Peyer's patch (tissue), 4 donors: Measurements from ENCODE around the gene GRM3.

ENCODE experiments used
- POLR2A ChIP-seq, 2 donors: fragments of 450-650 bp; IDR thresholded peaks; one replicate each; pipeline ENCODE4 v1.5.1; 2017; ENCODE audit warnings: antibody characterized with exemption in 2 of 2, mild to moderate bottlenecking in 2 of 2, moderate library complexity in 2 of 2
- TF ChIP-seq, protein P1 (sequence below), 6 experiments: fragments of 450-650 bp in 4 of 6; fragments of 200-600 bp in 2 of 6; sonication (generic) in 1 of 6; IDR thresholded peaks; one replicate each; pipeline ENCODE4 v1.5.1; 2017 to 2019; ENCODE audit warnings: antibody characterized with exemption in 6 of 6, mild to moderate bottlenecking in 3 of 6, moderate library complexity in 1 of 6

DNA sequence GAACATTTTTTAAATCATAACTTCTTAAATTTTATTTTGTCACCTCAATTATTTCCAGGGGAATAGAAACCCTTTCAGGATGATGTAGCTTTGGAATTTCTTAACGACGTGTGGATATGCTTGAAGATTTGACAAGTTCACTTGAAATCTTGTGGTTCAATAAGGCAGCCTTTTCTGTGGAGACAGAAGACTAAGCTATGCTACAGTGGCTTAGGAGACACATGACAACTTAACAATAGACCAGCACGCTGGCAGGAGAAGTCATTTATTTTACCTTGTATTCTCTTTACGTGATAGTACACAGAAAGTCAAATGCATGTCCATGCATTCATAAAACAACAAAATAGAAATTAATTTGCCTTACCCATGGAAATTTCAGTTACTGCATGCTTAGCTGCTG is 181.6 kb downstream of the GRM3 start:
- TF ChIP-seq, protein P1, sequence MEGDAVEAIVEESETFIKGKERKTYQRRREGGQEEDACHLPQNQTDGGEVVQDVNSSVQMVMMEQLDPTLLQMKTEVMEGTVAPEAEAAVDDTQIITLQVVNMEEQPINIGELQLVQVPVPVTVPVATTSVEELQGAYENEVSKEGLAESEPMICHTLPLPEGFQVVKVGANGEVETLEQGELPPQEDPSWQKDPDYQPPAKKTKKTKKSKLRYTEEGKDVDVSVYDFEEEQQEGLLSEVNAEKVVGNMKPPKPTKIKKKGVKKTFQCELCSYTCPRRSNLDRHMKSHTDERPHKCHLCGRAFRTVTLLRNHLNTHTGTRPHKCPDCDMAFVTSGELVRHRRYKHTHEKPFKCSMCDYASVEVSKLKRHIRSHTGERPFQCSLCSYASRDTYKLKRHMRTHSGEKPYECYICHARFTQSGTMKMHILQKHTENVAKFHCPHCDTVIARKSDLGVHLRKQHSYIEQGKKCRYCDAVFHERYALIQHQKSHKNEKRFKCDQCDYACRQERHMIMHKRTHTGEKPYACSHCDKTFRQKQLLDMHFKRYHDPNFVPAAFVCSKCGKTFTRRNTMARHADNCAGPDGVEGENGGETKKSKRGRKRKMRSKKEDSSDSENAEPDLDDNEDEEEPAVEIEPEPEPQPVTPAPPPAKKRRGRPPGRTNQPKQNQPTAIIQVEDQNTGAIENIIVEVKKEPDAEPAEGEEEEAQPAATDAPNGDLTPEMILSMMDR (IDR thresholded peaks at IDR 0.05) = no peak
- no peak for TF ChIP-seq POLR2A (IDR thresholded peaks at IDR 0.05)
